IPS-15b (cell line): ENCODE data around the gene TADA1.

ENCODE experiments used
- H3K27me3 ChIP-seq: one replicate; pipeline ENCODE4 v1.6.1; 2013; ENCODE audit warnings: low read length; ENCODE audit not compliant: control insufficient read depth, insufficient read depth
- H3K36me3 ChIP-seq: one replicate; pipeline ENCODE4 v1.6.1; 2013; ENCODE audit warnings: low read length; ENCODE audit not compliant: control insufficient read depth, insufficient read depth
- H3K4me1 ChIP-seq: one replicate; pipeline ENCODE4 v1.6.1; 2013; ENCODE audit warnings: mild to moderate bottlenecking, low read length; ENCODE audit not compliant: control insufficient read depth, insufficient read depth
- H3K4me3 ChIP-seq: one replicate; pipeline ENCODE4 v1.5.1; 2013; ENCODE audit warnings: low read depth, low read length
- H3K9ac ChIP-seq: one replicate; pipeline ENCODE4 v1.6.1; 2013; ENCODE audit warnings: low read depth, mild to moderate bottlenecking, low read length
- H3K9me3 ChIP-seq: one replicate; pipeline ENCODE4 v1.6.1; 2013; ENCODE audit warnings: mild to moderate bottlenecking, low read length; ENCODE audit not compliant: control insufficient read depth, insufficient read depth

TADA1 gene

GRCh38 chr1:166908942-166909341, 32.9 kb upstream of the TADA1 start:
- no peak overlapping the region for H3K4me3 ChIP-seq
- H3K9me3 ChIP-seq: no peaks in the 10 kb centered on the region
- no peaks in the 10 kb centered on the region for H3K36me3 ChIP-seq
- no peak overlapping the region for H3K9ac ChIP-seq
- no peaks in the 10 kb centered on the region for H3K27me3 ChIP-seq
- no peaks in the 10 kb centered on the region for H3K4me1 ChIP-seq

GRCh38 chr1:166907763-166908162, 31.7 kb upstream of the TADA1 start:
- no peaks in the 10 kb centered on the region for H3K27me3 ChIP-seq
- no peaks in the 10 kb centered on the region for H3K9me3 ChIP-seq
- no peak overlapping the region for H3K4me3 ChIP-seq
- no peaks in the 10 kb centered on the region for H3K4me1 ChIP-seq
- no peaks in the 10 kb centered on the region for H3K36me3 ChIP-seq
- no peak overlapping the region for H3K9ac ChIP-seq

DNA sequence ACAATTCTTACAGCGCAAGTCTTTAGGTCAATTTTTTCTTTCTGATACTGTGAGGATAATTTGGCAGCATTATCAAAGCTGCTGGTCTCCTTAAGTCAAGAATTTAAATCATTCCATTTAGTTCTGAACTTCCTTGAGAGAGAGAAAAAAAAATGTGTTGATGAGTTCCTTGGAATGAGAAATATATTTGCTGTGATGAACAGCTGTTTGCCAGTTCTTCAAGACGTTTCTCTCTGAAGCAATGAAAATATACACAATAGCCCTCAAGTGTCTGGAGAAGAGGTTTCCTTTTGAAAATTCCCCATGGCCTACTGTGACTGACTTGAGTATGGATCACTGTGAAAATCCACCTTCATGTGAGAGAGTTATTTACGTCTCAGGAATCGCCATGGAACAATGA, 31.0 kb upstream of the TADA1 start:
- Histone ChIP-seq H3K36me3 (no peaks in the 10 kb centered on the region), H3K9me3 (no peaks in the 10 kb centered on the region), H3K4me1 (no peaks in the 10 kb centered on the region), H3K27me3 (no peaks in the 10 kb centered on the region), H3K4me3 (no peak overlapping the region), H3K9ac (no peak overlapping the region)

DNA sequence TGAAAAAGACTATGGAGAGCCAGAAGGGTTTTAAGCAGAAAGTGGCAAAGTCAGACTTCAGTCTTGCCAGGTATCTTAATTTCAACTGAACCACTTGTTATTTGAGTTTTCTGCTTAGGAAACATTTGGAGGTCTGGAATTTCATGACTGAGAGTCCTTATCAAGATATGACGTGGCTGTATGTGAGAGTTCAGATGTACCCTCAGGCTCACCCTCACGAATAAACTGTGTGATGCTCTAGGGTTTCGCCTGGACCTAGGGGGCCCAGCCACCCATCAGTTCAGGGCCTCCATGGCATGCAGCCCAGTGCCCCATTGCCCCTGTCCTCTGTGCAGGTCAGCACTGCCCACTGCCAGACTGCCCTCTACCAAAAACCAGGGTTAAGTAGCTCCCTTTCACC, 30.6 kb upstream of the TADA1 start:
- Histone ChIP-seq H3K27me3 (no peaks in the 10 kb centered on the region), H3K4me1 (no peaks in the 10 kb centered on the region), H3K4me3 (no peak overlapping the region), H3K9me3 (no peaks in the 10 kb centered on the region), H3K36me3 (no peaks in the 10 kb centered on the region), H3K9ac (no peak overlapping the region)

DNA sequence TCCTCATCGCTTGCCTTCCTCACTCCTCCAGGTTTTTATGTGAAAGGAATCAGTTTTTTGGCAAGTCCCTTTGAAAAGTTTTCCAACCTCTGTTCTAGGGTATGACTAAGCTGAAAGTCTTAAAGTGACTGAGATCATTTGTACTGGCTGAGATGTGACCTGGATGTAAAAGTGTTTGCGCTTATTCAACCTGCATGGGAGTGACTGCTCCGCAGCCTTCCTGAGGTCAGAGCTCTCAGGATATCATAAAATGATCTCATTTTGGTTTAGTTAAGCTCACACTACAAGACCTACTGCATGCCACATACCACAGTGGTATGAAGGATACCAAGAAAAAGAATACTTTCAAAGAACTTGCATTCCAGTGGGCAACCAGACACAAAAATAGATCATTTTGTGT, 29.8 kb upstream of the TADA1 start:
- Histone ChIP-seq H3K9me3 (no peaks in the 10 kb centered on the region), H3K27me3 (no peaks in the 10 kb centered on the region), H3K9ac (no peak overlapping the region), H3K4me3 (no peak overlapping the region), H3K4me1 (no peaks in the 10 kb centered on the region), H3K36me3 (no peaks in the 10 kb centered on the region)

GRCh38 chr1:166905136-166905535, 29.1 kb upstream of the TADA1 start:
- Histone ChIP-seq H3K4me1 (no peaks in the 10 kb centered on the region), H3K9ac (no peak overlapping the region), H3K27me3 (no peaks in the 10 kb centered on the region), H3K9me3 (no peaks in the 10 kb centered on the region), H3K36me3 (no peaks in the 10 kb centered on the region), H3K4me3 (no peak overlapping the region)

GRCh38 chr1:166903232-166903631, 27.2 kb upstream of the TADA1 start:
- no peak overlapping the region for H3K9ac ChIP-seq
- H3K9me3 ChIP-seq: peaks cover 3% of the 10 kb centered on the region
- no peaks in the 10 kb centered on the region for H3K4me1 ChIP-seq
- no peak overlapping the region for H3K4me3 ChIP-seq
- H3K27me3 ChIP-seq: no peaks in the 10 kb centered on the region
- no peaks in the 10 kb centered on the region for H3K36me3 ChIP-seq

GRCh38 chr1:166902279-166902678, 26.2 kb upstream of the TADA1 start:
- Histone ChIP-seq H3K9me3 (peaks cover 11% of the 10 kb centered on the region), H3K36me3 (no peaks in the 10 kb centered on the region), H3K9ac (no peak overlapping the region), H3K4me1 (no peaks in the 10 kb centered on the region), H3K4me3 (no peak overlapping the region), H3K27me3 (no peaks in the 10 kb centered on the region)

DNA sequence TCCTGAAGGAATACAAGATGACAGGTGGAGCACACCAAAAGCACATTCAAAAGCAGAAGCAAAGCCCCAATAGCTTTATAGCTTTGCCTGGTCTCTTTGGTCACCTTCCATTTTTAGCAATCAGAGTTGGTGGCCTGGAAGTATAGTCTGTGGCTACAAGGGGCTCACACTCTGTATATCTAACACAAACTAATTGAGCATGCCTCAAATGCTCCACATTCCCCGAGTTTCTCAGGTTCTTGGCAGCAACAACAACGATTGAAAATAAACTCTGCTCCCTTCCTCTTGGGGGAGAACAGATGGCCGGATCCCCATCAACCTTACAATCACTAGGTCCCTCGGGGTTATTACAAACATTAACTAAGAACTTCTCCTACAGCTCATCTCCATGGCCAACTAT, 24.9 kb upstream of the TADA1 start:
- no peaks in the 10 kb centered on the region for H3K27me3 ChIP-seq
- peaks cover 12% of the 10 kb centered on the region for H3K9me3 ChIP-seq
- H3K36me3 ChIP-seq: no peaks in the 10 kb centered on the region
- H3K9ac ChIP-seq: no peak overlapping the region
- no peaks in the 10 kb centered on the region for H3K4me1 ChIP-seq
- H3K4me3 ChIP-seq: no peak overlapping the region

DNA sequence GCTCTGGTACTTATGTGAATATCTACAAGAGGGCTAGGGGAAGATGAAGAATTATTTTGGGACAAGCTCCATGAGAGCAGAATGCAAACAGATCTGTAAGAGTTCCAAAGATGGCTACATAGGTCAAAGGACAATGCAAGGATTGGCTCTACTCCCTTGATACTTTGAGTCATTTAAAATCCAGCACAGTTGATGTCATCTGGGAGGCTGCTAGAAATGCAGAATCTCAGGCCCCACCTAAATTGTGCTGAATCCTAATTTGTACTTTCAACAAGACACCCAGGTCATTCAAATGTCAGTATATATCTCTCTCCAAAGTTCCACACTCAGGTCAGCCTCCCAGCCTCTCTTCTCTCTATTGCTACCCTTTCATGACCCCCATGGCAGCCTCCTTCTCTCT, 23.7 kb upstream of the TADA1 start:
- Histone ChIP-seq H3K4me1 (no peaks in the 10 kb centered on the region), H3K9me3 (peaks cover 12% of the 10 kb centered on the region), H3K27me3 (no peaks in the 10 kb centered on the region), H3K4me3 (no peak overlapping the region), H3K36me3 (no peaks in the 10 kb centered on the region), H3K9ac (no peak overlapping the region)

- Histone ChIP-seq H3K9ac (no peak overlapping the region), H3K4me1 (no peaks in the 10 kb centered on the region), H3K9me3 (peaks cover 12% of the 10 kb centered on the region), H3K27me3 (no peaks in the 10 kb centered on the region), H3K4me3 (no peak overlapping the region), H3K36me3 (no peaks in the 10 kb centered on the region)
These were observed 19.7 kb upstream of the TADA1 start for GRCh38 chr1:166895766-166896165.

- Histone ChIP-seq H3K27me3 (peaks cover 9% of the 10 kb centered on the region), H3K4me3 (no peak overlapping the region), H3K9ac (no peak overlapping the region)
These were observed 13.7 kb upstream of the TADA1 start for GRCh38 chr1:166889776-166890175.

More at GRCh38 chr1:166889776-166890175, 13.7 kb upstream of the TADA1 start:
- Histone ChIP-seq H3K4me1 (no peaks in the 10 kb centered on the region), H3K9me3 (no peaks in the 10 kb centered on the region), H3K36me3 (no peaks in the 10 kb centered on the region)
